ENCODE results near the gene DLL1.
"Not testable (repeated sequence)": the region's sequence is repeated elsewhere in the genome, so short reads cannot be mapped to it uniquely, and the experiment has no call there.

DLL1 gene

GRCh38 chr6:170268216-170269129 lies 22.4 kb downstream of the DLL1 start:
- no peak overlapping the region for H3K27ac ChIP-seq
- DNase-seq (ENCODE audit: low spot score): no peak
- no peak for TF ChIP-seq CTCF (conservative IDR thresholded peaks at IDR 0.05; ENCODE audit: low read depth)
- CTCF ChIA-PET: interaction anchor here (0.7 kb wide), 1 partner anchor 437 kb away, joined by 5 read pairs; no protein-coding TSS in a partner anchor
- POLR2A ChIA-PET (ENCODE audit: low non-redundant PET): interaction anchor here (0.7 kb wide), 1 partner anchor 89 kb away, joined by 3 read pairs; no protein-coding TSS in a partner anchor

- POLR2A ChIA-PET (ENCODE audit: low non-redundant PET): no interaction called here
- no peak for DNase-seq (ENCODE audit: low spot score)
- CTCF ChIA-PET: interaction anchor here (0.7 kb wide), 1 partner anchor 436 kb away, joined by 5 read pairs; no protein-coding TSS in a partner anchor
Measured at GRCh38 chr6:170267688-170268087, 23.2 kb downstream of the DLL1 start.

GRCh38 chr6:170266061-170266825 lies 24.6 kb downstream of the DLL1 start:
- DNase-seq (ENCODE audit: low spot score): no peak
- ChIA-PET CTCF (no interaction called here), POLR2A (ENCODE audit: low non-redundant PET) (no interaction called here)
- no peak for TF ChIP-seq CTCF (conservative IDR thresholded peaks at IDR 0.05; ENCODE audit: low read depth)
- H3K27ac ChIP-seq: no peak overlapping the region

More at GRCh38 chr6:170267688-170268087, 23.2 kb downstream of the DLL1 start:
- no peak for TF ChIP-seq CTCF (conservative IDR thresholded peaks at IDR 0.05; ENCODE audit: low read depth)
- H3K27ac ChIP-seq: no peak overlapping the region

GRCh38 chr6:170265655-170266054 lies 25.2 kb downstream of the DLL1 start:
- no peak for DNase-seq (ENCODE audit: low spot score)
- POLR2A ChIA-PET (ENCODE audit: low non-redundant PET): no interaction called here
- CTCF ChIA-PET: interaction anchor here (0.7 to 1.0 kb wide), 2 partner anchors 9 to 27 kb away, joined by 3 read pairs; no protein-coding TSS in a partner anchor
- no peak overlapping the region for H3K27ac ChIP-seq
- TF ChIP-seq CTCF (conservative IDR thresholded peaks at IDR 0.05; ENCODE audit: low read depth): no peak

- DNase-seq (ENCODE audit: low spot score); H3K27ac ChIP-seq; POLR2A ChIA-PET (ENCODE audit: low non-redundant PET): not testable (repeated sequence)
- CTCF ChIA-PET: interaction anchor here (1.0 kb wide), 1 partner anchor 28 kb away, joined by 3 read pairs; no protein-coding TSS in a partner anchor
Measured at GRCh38 chr6:170264644-170265043, 26.2 kb downstream of the DLL1 start.

GRCh38 chr6:170264086-170264485 lies 26.8 kb downstream of the DLL1 start:
- ChIA-PET CTCF (no interaction called here), POLR2A (ENCODE audit: low non-redundant PET) (no interaction called here)
- TF ChIP-seq CTCF (conservative IDR thresholded peaks at IDR 0.05; ENCODE audit: low read depth): no peak
- no peak for DNase-seq (ENCODE audit: low spot score)
- H3K27ac ChIP-seq: no peak overlapping the region
